Measurements from ENCODE around the gene CFAP77. TPM values are rescaled to one million over a fixed set of nuclear protein-coding genes. Genes with fewer than 3 reads are reported as not detected.

CFAP77 gene
- total and polyA plus RNA-seq, 2 of the 13 experiments (the other 11 are each of a cell fraction or from before 2014, with no cell fraction given), result not detected

GRCh38 chr9:132423503-132423902, 13.5 kb downstream of the CFAP77 start:
- intact Hi-C loops (cut with micrococcal nuclease; ENCODE audit: unreplicated experiment), result no loop called here
- CTCF ChIA-PET (ENCODE audit: low intra/inter-chr PET ratio, low total read pairs), result no interaction called here
- DNase-seq (ENCODE audit: low spot score) (no peak), FAIRE-seq (no peak), ATAC-seq (no peak)
- H3K79me2 ChIP-seq (ENCODE audit: insufficient read depth, low read length), result no peaks in the 10 kb centered on the region
- 33% methylated on average over 4 of the region's 5 CpGs for WGBS (ENCODE audit: low lambda C conversion rate)
- no peaks in the 10 kb centered on the region for H3K4me1 ChIP-seq (ENCODE audit: insufficient read depth, low read length)
- POLR2A ChIA-PET, result no interaction called here
- no peaks in the 10 kb centered on the region for H4K20me1 ChIP-seq (ENCODE audit: insufficient read depth, low read length)
- H3K27me3 ChIP-seq (ENCODE audit: control insufficient read depth in 1 of 2, insufficient read depth in 2 of 2, low read length in 2 of 2), result peaks cover 9 to 72% of the 10 kb centered on the region in 2 experiments
- H2AFZ ChIP-seq (ENCODE audit: low read length), result no peak overlapping the region
- H3K4me3 ChIP-seq (replicated peaks in 1 of 3; ENCODE audit: insufficient read depth in 1 of 3, low read depth in 2 of 3, low read length in 3 of 3), result no peak overlapping the region
- no peaks in the 10 kb centered on the region for H3K9me3 ChIP-seq (ENCODE audit: low read length)
- no TSS peak for BruUV-seq (replicated peaks)
- no peak overlapping the region for H3K4me2 ChIP-seq (ENCODE audit: low read depth, low read length)
- in situ Hi-C loops (cut with HindIII; ENCODE audit: extremely low pct_ligation_motif_present, low pct_unique_long_range_greater_than_20kb), result no loop called here
- H3K27ac ChIP-seq (ENCODE audit: extremely low read length, insufficient read depth, low read length), result no peak overlapping the region
- no peak overlapping the region for H3K9ac ChIP-seq (ENCODE audit: insufficient read depth, low read depth, low read length)
- no peaks in the 10 kb centered on the region for H3K36me3 ChIP-seq (replicated peaks in 1 of 2; ENCODE audit: control insufficient read depth in 1 of 2, insufficient read depth in 2 of 2, low read length in 2 of 2)
- TF ChIP-seq, protein P1, sequence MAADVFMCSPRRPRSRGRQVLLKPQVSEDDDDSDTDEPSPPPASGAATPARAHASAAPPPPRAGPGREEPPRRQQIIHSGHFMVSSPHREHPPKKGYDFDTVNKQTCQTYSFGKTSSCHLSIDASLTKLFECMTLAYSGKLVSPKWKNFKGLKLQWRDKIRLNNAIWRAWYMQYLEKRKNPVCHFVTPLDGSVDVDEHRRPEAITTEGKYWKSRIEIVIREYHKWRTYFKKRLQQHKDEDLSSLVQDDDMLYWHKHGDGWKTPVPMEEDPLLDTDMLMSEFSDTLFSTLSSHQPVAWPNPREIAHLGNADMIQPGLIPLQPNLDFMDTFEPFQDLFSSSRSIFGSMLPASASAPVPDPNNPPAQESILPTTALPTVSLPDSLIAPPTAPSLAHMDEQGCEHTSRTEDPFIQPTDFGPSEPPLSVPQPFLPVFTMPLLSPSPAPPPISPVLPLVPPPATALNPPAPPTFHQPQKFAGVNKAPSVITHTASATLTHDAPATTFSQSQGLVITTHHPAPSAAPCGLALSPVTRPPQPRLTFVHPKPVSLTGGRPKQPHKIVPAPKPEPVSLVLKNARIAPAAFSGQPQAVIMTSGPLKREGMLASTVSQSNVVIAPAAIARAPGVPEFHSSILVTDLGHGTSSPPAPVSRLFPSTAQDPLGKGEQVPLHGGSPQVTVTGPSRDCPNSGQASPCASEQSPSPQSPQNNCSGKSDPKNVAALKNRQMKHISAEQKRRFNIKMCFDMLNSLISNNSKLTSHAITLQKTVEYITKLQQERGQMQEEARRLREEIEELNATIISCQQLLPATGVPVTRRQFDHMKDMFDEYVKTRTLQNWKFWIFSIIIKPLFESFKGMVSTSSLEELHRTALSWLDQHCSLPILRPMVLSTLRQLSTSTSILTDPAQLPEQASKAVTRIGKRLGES (CRISPR knock-in tag; IDR thresholded peaks at IDR 0.05; ENCODE audit: borderline replicate concordance), result no peak
- TF ChIP-seq, protein P2, sequence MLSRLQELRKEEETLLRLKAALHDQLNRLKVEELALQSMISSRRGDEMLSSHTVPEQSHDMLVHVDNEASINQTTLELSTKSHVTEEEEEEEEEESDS (CRISPR knock-in tag; IDR thresholded peaks at IDR 0.05; ENCODE audit: borderline replicate concordance), result no peak
- TF ChIP-seq, protein P3, sequence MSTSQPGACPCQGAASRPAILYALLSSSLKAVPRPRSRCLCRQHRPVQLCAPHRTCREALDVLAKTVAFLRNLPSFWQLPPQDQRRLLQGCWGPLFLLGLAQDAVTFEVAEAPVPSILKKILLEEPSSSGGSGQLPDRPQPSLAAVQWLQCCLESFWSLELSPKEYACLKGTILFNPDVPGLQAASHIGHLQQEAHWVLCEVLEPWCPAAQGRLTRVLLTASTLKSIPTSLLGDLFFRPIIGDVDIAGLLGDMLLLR (CRISPR knock-in tag; IDR thresholded peaks at IDR 0.05), result no peak
- TF ChIP-seq KLF16 (CRISPR knock-in tag; IDR thresholded peaks at IDR 0.05) (no peak), PRDM4 (CRISPR knock-in tag; IDR thresholded peaks at IDR 0.05; ENCODE audit: borderline replicate concordance) (no peak), SP2 (CRISPR knock-in tag; IDR thresholded peaks at IDR 0.05) (no peak)
- TF ChIP-seq, protein P4, sequence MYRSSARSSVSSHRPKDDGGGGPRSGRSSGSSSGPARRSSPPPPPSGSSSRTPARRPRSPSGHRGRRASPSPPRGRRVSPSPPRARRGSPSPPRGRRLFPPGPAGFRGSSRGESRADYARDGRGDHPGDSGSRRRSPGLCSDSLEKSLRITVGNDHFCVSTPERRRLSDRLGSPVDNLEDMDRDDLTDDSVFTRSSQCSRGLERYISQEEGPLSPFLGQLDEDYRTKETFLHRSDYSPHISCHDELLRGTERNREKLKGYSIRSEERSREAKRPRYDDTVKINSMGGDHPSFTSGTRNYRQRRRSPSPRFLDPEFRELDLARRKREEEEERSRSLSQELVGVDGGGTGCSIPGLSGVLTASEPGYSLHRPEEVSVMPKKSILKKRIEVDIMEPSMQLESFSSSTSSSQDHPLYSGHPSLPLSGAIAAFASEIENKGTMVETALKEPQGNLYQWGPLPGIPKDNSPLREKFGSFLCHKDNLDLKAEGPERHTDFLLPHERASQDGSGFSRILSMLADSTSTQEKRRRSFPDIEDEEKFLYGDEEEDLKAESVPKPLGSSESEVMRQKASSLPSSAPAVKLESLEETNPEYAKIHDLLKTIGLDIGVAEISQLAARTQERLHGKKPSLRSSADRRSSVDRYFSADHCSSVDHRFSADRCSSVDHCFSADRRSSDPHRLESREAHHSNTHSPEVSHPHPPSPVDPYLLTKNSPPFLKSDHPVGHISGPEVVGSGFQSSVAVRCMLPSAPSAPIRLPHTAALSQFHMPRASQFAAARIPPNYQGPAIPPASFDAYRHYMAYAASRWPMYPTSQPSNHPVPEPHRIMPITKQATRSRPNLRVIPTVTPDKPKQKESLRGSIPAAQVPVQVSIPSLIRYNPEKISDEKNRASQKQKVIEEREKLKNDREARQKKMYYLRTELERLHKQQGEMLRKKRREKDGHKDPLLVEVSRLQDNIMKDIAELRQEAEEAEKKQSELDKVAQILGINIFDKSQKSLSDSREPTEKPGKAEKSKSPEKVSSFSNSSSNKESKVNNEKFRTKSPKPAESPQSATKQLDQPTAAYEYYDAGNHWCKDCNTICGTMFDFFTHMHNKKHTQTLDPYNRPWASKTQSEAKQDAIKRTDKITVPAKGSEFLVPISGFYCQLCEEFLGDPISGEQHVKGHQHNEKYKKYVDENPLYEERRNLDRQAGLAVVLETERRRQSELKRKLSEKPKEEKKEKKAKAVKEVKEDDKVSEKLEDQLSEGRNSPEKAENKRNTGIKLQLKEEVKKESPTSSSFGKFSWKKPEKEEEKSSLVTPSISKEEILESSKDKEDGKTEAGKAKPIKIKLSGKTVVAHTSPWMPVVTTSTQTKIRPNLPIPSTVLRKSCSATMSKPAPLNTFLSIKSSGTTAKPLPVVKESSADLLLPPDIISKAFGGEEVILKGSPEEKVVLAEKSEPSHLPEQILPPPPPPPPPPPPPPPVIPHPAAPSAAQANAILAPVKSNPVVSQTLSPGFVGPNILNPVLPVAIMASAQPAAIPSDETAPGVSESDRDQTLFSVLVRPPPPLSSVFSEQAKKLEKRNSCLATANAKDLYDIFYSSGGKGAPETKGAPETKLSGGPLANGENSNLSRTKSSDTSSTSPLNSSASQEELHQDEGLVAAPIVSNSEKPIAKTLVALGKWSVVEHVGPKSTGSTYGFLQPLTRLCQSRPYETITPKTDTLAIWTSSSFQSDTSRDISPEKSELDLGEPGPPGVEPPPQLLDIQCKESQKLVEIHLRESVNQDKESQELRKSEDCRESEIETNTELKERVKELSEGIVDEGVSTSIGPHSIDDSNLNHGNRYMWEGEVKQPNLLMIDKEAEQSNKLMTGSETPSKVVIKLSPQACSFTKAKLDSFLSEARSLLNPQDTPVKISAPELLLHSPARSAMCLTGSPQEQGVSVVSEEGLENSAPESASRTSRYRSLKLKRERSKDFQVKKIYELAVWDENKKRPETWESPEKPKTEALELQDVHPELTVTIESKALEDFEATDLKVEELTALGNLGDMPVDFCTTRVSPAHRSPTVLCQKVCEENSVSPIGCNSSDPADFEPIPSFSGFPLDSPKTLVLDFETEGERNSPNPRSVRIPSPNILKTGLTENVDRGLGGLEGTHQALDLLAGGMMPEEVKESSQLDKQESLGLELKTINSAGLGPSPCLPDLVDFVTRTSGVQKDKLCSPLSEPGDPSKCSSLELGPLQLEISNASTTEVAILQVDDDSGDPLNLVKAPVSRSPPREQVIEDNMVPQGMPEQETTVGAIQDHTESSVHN (CRISPR knock-in tag; IDR thresholded peaks at IDR 0.05), result no peak
